Measurements from ENCODE around the gene QRSL1.
"Not testable (repeated sequence)": the region's sequence is repeated elsewhere in the genome, so short reads cannot be mapped to it uniquely, and the experiment has no call there.

- not testable (repeated sequence) for TF ChIP-seq EZH2 (IDR thresholded peaks at IDR 0.05; ENCODE audit: insufficient read depth, poor library complexity, severe bottlenecking); EZH2phosphoT487 (IDR thresholded peaks at IDR 0.05; ENCODE audit: insufficient read depth, low read depth)
Measured at GRCh38 chr6:106588937-106589336, 40.4 kb upstream of the QRSL1 start.

All from GM23248 (cell line).